GM19023 (cell line): Measurements from ENCODE around the gene ELMO1.

Experiments
- ATAC-seq: cut with Tn5 transposase; IDR thresholded peaks from one replicate; pipeline ENCODE4 v1.9.1; 2021; ENCODE audit warnings: mild to moderate bottlenecking, moderate library complexity; ENCODE audit not compliant: unreplicated experiment

Gene ELMO1

DNA sequence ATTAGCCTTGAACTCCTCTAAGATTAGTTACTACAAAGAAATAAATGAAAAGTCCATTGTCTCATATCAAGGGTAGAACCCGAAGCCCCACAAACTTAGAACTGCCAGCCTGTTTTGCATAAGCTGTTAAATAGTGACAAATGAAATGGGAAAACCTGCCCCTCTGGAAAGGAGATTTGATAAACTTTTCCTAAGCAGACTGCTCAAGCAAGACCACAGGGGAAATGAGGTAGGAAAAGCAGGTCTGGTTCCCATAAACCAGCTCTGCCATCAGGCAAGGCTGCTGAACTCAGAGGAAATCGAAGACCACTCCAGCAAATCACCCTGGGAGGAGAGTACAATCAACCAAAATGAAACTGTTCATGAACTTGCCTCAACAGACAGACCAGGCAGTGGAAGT lies 542.8 kb downstream of the ELMO1 start:
- ATAC-seq: no peak

DNA sequence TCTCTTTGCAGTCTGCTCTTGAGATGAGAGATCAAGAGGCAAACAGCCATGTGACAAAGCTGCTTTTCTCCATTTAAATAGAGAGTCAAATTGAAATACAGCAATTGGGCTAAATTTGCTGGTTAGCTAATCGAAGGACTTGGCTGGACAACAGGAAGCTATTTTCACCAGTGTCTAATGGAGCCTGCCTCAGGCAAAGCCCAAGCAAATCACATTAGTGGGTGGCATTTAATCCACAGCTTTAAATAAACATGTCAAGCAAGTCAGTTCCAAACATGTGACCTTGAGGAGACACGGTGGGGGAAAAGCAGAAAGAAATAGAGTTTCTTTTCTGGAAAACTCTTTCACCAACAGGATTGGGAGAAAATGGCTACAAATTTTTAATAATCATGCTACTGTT lies 543.9 kb downstream of the ELMO1 start:
- ATAC-seq: no peak

DNA sequence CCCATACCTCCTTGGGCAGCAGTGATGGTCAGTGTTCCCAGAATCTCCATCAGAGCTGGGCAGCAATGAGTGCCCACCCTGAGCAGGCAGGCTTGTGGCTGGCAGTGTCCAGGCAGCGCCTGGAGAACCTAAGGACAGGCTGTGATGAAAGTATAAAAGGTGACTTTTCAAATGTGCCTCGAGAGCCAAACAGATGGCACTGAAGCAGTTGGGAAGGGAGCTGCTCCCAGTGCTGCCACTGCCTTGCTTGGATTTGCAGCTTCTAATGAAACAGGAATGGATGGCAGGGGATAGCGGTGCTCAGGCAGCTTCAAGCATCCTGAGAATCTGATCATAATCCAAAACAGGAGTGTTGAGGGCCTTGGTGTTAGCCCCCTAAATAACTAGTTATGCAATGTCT lies 544.6 kb downstream of the ELMO1 start:
- no peak for ATAC-seq

DNA sequence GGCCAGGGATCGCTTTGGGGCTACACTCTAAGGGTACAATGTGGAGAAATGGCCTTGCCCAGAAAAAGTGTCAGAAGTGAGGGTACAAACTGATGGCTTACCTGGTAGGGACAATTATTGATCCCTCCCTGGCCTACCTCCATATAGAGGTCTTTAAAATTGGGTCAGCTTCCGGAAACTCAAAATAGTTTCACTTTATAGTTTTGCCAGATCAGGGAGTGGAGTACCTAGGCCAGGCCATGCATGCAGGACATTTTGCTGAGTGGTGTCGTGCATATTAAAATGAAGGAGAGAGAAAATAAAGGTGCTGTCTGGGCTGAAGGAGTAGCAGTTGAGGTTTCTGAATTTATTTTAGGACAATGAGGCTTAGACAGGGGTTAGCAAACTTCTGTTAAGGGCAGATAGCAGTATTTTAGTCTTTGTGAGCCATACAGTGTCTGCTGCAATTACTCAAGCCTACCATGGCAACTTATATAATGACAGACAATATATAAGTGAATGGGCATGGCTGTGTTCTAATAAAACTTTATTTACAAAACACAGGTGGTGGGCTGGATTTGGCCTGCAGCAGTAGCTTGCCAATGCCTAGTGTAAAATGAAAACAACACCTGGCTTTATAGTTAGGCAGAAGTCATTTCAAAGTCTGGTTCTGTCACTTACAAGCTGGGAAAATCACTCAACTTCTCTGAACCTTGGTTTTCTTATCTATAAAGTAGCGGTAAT lies 547.5 kb downstream of the ELMO1 start:
- no peak for ATAC-seq

DNA sequence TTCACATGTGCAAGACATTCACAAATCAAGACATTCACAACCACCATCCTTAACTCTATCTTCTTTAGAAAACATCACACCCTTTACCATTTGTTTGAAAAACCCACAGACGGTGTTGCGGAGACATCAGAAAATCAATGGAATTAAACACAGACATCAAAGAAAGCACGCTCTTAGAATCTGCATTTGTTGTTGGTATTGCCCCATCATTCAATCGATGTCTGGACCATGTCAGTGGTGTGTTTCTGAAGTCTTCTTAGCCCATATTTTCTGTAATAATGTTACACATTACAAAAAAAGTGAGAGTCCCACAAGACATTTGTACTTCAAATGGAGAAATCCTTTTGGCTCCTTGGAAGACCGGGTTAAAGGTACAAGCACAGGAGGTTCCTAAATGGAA lies 550.5 kb downstream of the ELMO1 start:
- no peak for ATAC-seq

DNA sequence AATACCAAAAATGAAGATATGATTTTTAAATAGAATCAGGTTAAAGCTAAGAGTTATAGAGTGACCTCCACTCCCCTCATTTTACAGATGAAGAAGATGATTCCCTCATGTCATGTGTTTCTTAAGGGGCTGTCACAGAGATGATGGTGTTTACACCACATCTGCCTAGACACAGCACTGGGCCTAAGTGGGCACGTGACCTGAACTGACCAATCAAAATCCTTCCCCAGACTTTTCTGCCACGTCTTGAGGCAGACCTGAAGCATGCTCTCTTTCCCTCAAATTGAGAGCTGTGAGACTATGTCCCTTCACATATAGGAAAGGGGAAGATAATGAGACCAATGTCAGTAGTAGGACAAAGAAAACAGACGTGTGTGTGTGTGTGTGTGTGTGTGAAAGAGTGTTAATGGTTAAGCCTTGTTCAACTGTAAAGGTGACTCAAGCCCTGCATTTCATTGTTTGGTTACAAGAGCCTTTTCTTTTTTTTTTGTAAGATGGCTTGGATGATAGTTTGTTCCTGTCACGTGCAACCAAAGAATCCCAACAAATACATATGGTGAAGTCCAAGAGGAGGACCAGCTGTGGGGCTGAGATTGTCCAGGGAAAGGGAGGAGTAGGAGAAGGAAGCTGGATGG lies 551.6 kb downstream of the ELMO1 start:
- ATAC-seq: no peak

DNA sequence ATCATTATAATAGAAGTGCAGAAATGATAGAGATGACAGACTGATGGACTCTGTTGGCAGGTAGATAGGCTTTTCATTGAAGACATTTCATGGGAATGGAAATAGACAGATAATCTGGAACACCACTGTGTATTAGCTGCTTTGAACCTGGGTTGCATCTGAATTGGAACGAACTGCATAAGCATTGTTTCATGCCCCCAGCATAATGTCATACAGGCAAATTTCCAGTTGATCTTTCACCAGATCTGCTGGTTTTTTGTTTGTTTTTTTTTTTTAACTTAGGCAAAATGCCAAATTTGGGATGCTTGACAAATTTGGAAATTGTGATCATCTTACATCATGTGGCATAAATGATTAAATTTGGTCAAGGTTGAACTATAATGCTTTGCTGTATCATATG lies 552.2 kb downstream of the ELMO1 start:
- ATAC-seq: no peak

DNA sequence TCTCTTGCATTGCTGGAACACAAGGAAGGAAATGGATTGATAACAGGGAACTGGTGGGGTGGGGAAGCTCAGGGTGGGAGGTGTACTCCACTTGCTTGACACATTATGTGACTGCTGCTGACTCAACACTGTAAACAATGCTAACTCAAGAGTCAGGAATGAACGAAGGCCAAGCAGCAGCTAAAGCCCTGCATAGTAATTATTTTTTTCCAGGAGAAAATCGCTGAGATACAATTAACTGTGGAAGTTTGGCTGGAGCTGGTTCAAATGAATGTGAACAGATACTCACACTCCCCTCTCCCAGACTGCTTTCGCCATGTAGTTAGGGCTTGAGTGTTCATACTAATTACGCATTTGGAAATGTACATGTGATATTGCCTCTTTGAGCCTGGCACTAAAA lies 553.5 kb downstream of the ELMO1 start:
- ATAC-seq: no peak

DNA sequence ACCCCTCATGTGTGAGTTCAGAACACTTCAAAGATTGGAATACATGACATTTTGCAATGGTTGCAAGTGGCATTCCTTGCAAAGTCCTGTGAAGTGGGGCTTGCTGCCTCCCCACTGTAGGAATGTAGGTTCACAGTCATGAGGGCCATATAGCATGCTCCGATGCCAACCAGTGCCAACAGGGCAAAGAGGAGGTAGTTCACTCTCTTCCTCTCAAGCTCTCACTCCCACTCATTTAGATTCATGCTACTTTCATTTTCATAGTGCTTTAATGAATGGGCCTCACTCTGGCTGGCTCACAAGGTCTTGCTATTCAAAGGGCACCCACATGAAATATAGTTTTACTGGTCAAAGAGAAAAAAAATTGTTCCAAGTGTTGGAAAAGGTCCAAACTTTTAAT lies 554.5 kb downstream of the ELMO1 start:
- ATAC-seq: no peak

DNA sequence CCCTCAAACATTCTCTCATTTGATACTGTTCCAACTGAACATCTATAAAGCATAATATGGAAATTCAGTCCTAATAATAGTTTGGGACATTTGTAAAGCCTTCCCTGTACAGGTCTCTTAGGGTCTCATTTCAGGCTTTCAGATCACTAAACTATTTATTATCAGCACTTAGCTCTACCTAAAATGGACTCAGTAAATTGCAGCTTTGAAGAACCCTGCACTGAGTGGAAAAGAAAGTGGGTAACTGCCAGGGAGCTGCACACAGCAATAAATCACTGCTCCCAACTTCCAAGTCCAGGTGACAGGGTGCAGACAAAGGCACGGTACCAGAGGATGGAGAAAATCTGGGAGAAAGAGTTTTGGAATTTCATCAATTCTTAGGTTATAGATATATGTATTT lies 559.5 kb downstream of the ELMO1 start:
- no peak for ATAC-seq

DNA sequence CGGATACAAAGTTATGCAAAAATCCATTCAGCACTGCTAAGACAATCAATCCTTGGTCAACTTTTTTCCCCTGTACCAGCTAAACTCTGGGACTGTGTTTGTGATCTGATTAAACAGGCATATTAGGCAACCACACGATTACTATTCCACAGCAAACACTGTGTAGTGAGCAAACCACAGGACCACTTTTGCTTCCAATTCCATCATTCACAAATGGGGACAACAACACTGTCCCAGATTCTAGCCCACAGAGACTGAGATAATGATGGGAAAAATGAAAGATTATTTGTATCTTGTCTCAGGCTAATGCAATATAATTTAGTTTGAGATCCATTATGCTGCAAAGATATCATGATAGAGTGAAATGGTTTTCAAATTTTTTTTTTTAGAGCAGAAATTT lies 560.7 kb downstream of the ELMO1 start:
- ATAC-seq: no peak

DNA sequence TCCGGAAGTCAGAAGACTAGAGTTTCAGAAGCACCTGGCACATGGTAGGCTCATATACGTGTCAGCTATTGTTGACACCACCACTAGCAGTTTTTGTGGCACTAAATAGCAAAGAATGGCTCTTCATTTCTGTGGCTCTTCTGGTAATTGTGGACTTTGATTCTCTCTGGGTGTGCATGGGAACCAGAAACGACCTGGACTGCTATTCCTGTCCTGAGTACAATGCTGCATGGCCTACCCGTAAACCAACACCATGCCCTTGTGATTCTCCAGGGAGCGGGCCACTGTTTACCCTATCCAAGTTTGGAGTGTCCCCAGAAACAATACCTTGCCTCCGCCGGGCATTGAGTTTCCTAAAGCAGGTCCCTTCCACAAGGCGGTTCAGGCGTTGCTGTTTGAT lies 561.4 kb downstream of the ELMO1 start:
- ATAC-seq: no peak

DNA sequence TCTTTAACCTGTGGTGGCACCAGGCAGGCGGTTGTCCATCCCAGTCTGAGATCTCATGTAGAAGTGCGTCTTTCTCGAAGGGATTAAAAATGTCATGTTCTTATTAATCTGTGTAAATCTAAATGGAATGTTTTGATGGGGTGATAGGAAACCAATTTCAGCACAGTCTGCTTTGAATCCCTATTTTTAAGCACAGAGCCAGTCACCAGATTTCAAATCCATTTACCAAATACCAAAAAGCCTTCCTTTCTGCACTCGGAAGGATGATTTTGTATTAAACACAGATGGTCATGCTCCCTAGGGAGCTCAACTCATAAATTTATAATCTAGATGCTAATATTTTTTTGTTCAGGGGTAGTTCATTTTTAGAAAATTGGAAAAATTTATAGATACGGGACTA lies 563.8 kb downstream of the ELMO1 start:
- ATAC-seq: no peak

DNA sequence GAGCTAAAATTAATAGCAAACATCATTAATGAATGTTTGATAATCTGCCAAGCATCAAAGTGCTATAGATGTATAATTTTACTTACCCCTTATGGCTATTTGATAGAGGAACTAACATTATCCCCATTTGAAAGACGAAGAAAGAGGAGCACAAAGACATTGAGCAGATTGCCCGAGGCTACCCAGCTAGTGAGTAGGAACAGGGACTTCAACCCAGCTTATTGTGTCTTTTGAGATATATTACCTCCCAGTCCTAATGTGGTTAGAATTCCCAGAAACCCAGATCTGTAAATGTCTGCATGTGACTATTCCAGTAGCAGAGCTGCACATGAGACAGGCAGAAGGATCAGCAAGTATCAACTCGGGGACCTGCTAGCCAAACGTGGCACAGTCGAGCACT lies 564.3 kb downstream of the ELMO1 start:
- no peak for ATAC-seq

DNA sequence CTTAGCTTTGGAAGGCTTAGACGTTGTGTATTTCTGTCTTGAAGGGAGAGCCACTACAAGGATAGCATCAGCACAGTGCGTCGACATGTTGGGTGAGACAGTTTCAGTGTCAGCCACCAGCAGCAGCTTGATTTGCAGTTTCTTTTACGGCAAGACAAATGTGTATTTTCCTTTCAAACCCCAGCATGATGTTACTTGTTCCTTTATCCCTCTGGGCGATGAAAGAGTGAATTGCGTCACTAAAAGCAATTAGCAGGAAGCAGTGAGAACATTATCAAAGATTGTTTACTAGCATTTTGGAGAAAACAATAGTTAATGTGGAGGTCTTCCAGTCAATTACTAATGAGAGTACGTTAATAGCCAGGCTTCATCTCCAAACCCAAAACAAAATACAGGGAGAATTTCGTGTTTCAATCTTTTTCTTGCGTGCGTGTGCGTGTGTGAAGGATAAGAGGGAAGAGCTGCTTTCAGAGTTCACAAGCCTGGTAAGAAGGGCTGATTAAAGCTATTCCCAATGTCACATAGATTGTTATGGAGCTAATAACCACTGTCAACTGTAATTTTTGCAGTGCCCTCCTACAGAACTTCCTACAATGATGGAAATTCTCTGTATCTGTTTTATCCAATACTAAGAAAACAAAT lies 567.3 kb downstream of the ELMO1 start:
- no peak for ATAC-seq

DNA sequence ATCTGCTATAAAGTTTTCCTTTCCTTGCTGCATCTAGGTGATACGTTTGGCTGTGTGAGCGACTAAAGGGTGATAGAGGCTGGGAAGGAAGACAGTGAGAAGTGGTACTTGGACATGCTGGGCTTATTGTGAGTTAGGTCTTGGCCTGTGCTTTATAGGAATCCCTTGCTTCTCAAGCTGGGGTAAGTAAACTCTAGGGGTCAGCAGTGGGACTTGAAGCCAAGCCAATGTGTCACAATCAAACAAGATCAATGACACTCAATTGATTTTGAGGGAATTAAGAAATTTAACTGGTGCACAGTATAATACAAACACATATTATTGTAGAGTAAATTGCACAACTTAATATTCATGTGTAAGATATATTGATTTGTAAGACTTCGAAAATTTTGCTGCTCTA lies 568.6 kb downstream of the ELMO1 start:
- no peak for ATAC-seq

DNA sequence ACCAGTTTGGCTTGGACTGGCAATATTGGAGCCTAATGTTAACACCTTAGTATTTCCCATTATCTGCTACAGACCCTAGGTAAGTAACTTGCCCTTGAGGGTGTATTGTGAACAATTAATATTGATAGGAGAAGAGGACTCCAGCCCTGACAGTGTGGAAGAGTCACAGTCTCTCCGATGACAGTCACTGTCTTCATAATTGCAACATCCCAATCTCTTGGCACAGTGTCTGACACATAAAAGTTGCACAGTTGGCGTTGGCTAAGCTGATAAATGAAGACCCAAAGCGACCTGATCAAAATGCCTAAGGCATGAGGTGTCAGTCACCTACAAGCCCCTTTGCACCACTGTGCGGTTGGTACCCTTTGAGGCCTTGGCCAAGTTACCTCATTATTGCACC lies 569.6 kb downstream of the ELMO1 start:
- ATAC-seq: no peak

DNA sequence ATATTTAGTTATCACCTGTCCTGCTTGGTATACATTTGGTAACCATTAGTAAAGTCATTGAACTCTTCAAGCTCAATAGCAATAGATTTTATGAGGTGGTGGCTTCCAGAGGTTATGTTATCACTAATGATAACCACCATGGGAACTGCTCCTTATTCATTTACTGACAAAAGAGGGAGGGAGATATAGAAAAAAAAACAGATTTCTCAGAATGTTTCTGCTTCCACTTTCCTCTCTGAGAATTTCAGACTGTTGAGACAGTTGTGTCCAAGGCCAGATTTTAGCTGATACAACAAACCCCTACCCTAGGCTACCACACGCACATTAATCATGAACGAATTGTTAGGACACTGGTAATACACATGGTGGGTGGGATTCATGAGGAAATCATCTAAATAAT lies 570.4 kb downstream of the ELMO1 start:
- no peak for ATAC-seq

DNA sequence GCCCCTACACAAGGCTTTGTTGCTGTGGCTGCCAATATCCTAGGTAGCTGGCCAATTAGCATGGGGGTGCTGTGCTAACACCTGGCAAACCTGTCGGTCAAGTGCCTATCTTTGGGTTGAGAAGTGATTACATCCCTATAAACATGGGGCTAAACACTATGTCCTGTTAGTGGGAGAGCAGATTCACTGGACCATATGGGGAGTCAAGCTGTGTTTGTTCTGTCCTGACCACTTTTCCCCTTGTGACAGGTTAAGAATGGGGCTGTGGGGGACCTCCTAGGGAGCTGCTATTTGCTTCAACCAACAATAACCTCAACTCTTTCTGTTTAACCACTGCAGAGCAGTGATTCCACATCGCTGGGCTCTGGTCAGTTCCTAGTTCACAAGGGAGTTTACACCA lies 572.9 kb downstream of the ELMO1 start:
- ATAC-seq: no peak

DNA sequence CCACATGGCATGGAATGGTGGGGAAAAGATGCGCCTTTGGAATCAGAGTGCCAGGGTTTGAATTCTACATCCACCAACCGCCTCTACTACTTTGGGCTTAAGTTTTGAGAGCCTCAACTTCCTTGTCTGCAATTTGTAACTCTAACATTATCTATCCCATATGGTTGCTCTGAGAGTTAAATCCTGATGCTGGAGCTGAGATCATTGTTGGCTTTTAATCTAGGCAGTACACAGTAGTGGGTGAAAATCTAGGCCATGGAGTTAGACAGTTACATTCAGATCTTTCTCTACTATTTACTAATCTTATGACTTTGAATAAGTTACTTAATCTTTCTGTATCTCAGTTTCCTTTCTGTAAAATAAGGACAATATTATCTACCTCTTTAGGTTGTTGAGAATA lies 574.6 kb downstream of the ELMO1 start:
- no peak for ATAC-seq

DNA sequence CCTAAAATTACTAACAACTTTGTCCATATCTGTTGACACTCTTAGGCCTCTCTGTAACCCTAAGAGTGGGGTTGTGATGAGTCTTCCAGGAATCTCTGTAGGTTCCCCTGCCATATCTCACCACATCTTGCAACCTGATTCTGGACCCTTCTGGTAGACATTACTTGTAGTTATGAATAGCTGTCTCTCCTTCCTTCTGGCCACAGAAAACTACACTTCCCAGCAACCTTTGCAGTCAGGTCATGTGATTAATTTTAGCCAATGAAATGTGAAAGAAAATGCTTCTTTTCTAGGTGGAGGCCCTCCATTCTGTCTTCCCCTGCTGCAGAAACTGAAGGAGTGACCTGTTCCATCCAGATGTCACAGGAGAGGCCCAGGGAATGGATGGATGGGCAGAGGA lies 576.8 kb downstream of the ELMO1 start:
- ATAC-seq: no peak

DNA sequence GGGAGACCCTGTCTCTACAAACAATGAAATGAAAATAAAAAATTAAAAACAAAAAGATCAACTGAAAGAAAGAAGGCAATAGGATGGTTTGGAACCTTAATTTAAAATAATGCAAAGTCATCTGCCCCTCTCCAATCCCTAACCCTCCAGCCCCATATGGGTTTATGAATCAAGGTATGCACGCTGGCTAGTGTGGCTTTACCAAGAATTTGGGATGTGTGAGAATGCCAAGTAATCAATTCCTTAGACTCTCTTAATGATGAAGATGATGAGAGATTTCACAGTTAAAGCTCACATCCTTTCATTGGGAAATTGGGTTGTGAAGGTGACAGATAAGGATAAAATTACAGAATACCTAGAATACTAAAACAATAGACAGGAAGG lies 577.3 kb downstream of the ELMO1 start:
- no peak for ATAC-seq
